Thoracic aorta (tissue), 2 donors: ENCODE results near the gene STC2. TPM values are rescaled to one million over a fixed set of nuclear protein-coding genes. Genes with fewer than 3 reads are reported as not detected.

Experiments
- ATAC-seq: fragments of 150-250 bp; one replicate; pipeline ENCODE4 v1.8.0; 2017; ENCODE audit warnings: low read depth; ENCODE audit not compliant: insufficient number of reproducible peaks, low FRiP score
- DNase-seq: peaks from one replicate; pipeline ENCODE4 v3.0.0-alpha.2; 2020; ENCODE audit warnings: low spot score
- H3K27ac ChIP-seq, 2 donors: fragments of 200-600 bp; sonication (generic); 1 replicate in 1 of 2; 2 replicates in 1 of 2; pipeline ENCODE4 v1.5.1; 2016; ENCODE audit warnings: mild to moderate bottlenecking in 2 of 2, moderate library complexity in 2 of 2
- H3K27me3 ChIP-seq: fragments of 200-600 bp; sonication (generic); replicated peaks from 2 replicates; pipeline ENCODE4 v1.6.0; 2016; ENCODE audit warnings: mild to moderate bottlenecking; ENCODE audit not compliant: insufficient read depth
- H3K36me3 ChIP-seq: fragments of 200-600 bp; sonication (generic); one replicate; pipeline ENCODE4 v1.5.1; 2016
- H3K4me1 ChIP-seq, 2 donors: fragments of 200-600 bp; sonication (generic); 1 replicate in 1 of 2; 2 replicates in 1 of 2; pipeline versions ENCODE4 v1.5.1 to v1.6.0; 2016; ENCODE audit warnings: low read depth in 2 of 2, mild to moderate bottlenecking in 1 of 2; ENCODE audit not compliant: control insufficient read depth in 1 of 2
- H3K4me3 ChIP-seq: fragments of 200-600 bp; sonication (generic); 2 replicates; pipeline ENCODE4 v1.5.1; 2016; ENCODE audit warnings: mild to moderate bottlenecking
- H3K9me3 ChIP-seq: fragments of 200-600 bp; sonication (generic); 2 replicates; pipeline ENCODE4 v1.5.1; 2016
- CTCF ChIP-seq: fragments of 200-600 bp; sonication (generic); IDR thresholded peaks from one replicate; pipeline ENCODE4 v1.5.1; 2019; ENCODE audit warnings: antibody characterized with exemption
- total RNA-seq, 2 donors: library from RNA; depleted of rRNA; stranded (reverse); fragments of >200 nt; gene quantifications; one replicate each; pipeline versions ENCODE4 v1.1.0 to v1.2.3, GENCODE V29; 2016

Gene STC2
- total RNA-seq, 2 donors from 2014 or later: 2.0 to 8.8 TPM

GRCh38 chr5:173311818-173312585 is 16.2 kb downstream of the STC2 start:
- TF ChIP-seq CTCF: no peak
- H3K4me3 ChIP-seq: no peak overlapping the region
- H3K27ac ChIP-seq: peak overlapping the region in 1 of 2 donors; percentile 88
- no peaks in the 10 kb centered on the region for H3K36me3 ChIP-seq
- ATAC-seq: no peak
- H3K4me1 ChIP-seq: peaks cover 26 to 36% of the 10 kb centered on the region in 2 donors
- DNase-seq: no peak
- no peaks in the 10 kb centered on the region for H3K27me3 ChIP-seq
- no peaks in the 10 kb centered on the region for H3K9me3 ChIP-seq

- ATAC-seq (peak; percentile 68), DNase-seq (no peak)
- Histone ChIP-seq H3K27me3 (no peaks in the 10 kb centered on the region), H3K27ac (peak overlapping the region; percentile 64 to 88), H3K4me1 (peaks cover 24 to 31% of the 10 kb centered on the region in 2 donors), H3K4me3 (peak overlapping the region; percentile 55), H3K9me3 (no peaks in the 10 kb centered on the region), H3K36me3 (no peaks in the 10 kb centered on the region)
- no peak for TF ChIP-seq CTCF
These were observed 17.1 kb downstream of the STC2 start for GRCh38 chr5:173310861-173311785.

- peak overlapping the region; percentile 64 to 88 for H3K27ac ChIP-seq
- H3K9me3 ChIP-seq: no peaks in the 10 kb centered on the region
- DNase-seq: no peak
- ATAC-seq: no peak
- peak overlapping the region; percentile 55 for H3K4me3 ChIP-seq
- no peaks in the 10 kb centered on the region for H3K27me3 ChIP-seq
- no peak for TF ChIP-seq CTCF
- peaks cover 17 to 23% of the 10 kb centered on the region in 2 donors for H3K4me1 ChIP-seq
- H3K36me3 ChIP-seq: no peaks in the 10 kb centered on the region
These were observed 17.9 kb downstream of the STC2 start for GRCh38 chr5:173310218-173310769.

- ATAC-seq: no peak
- no peak for DNase-seq
- H3K4me3 ChIP-seq: no peak overlapping the region
- no peak overlapping the region for H3K27ac ChIP-seq
- TF ChIP-seq CTCF: no peak
- H3K36me3 ChIP-seq: no peaks in the 10 kb centered on the region
- H3K27me3 ChIP-seq: no peaks in the 10 kb centered on the region
- peaks cover 15 to 18% of the 10 kb centered on the region in 2 donors for H3K4me1 ChIP-seq
- H3K9me3 ChIP-seq: no peaks in the 10 kb centered on the region
These were observed 18.5 kb downstream of the STC2 start for GRCh38 chr5:173309731-173310130.

GRCh38 chr5:173308226-173308625 is 20.0 kb downstream of the STC2 start:
- peaks cover 15 to 18% of the 10 kb centered on the region in 2 donors for H3K4me1 ChIP-seq
- H3K36me3 ChIP-seq: no peaks in the 10 kb centered on the region
- no peak overlapping the region for H3K27ac ChIP-seq
- H3K4me3 ChIP-seq: no peak overlapping the region
- H3K9me3 ChIP-seq: no peaks in the 10 kb centered on the region
- TF ChIP-seq CTCF: no peak
- ATAC-seq (no peak), DNase-seq (no peak)
- no peaks in the 10 kb centered on the region for H3K27me3 ChIP-seq
